ENCODE results near the gene SLC7A5.
"Not testable (repeated sequence)": the region's sequence is repeated elsewhere in the genome, so short reads cannot be mapped to it uniquely, and the experiment has no call there.

The SLC7A5 gene

GRCh38 chr16:87895641-87896141, 26.4 kb upstream of the SLC7A5 start:
- H3K27me3 Mint-ChIP-seq (ENCODE audit: low read depth, poor library complexity) = no peaks in the 10 kb centered on the region
- TF ChIP-seq CTCF (IDR thresholded peaks at IDR 0.05) = no peak
- DNase-seq = no peak
- no peaks in the 10 kb centered on the region for H3K9me3 Mint-ChIP-seq
- H3K36me3 Mint-ChIP-seq (ENCODE audit: low read depth) = no peaks in the 10 kb centered on the region
- no peak overlapping the region for H3K27ac Mint-ChIP-seq
- H3K4me1 Mint-ChIP-seq = peaks cover 12% of the 10 kb centered on the region
- no peak overlapping the region for H3K4me3 Mint-ChIP-seq

- H3K27ac Mint-ChIP-seq; H3K9me3 Mint-ChIP-seq; H3K27me3 Mint-ChIP-seq (ENCODE audit: low read depth, poor library complexity); H3K36me3 Mint-ChIP-seq (ENCODE audit: low read depth); DNase-seq; H3K4me3 Mint-ChIP-seq: not testable (repeated sequence)
- peaks cover 12% of the 10 kb centered on the region for H3K4me1 Mint-ChIP-seq
These were observed 24.7 kb upstream of the SLC7A5 start for GRCh38 chr16:87894005-87894404.

- TF ChIP-seq CTCF (IDR thresholded peaks at IDR 0.05) = no peak
- H3K4me1 Mint-ChIP-seq = peaks cover 3% of the 10 kb centered on the region
- H3K36me3 Mint-ChIP-seq (ENCODE audit: low read depth) = no peaks in the 10 kb centered on the region
- no peak overlapping the region for H3K4me3 Mint-ChIP-seq
- H3K27ac Mint-ChIP-seq = no peak overlapping the region
- H3K9me3 Mint-ChIP-seq = peaks cover 9% of the 10 kb centered on the region
- no peak for DNase-seq
- H3K27me3 Mint-ChIP-seq (ENCODE audit: low read depth, poor library complexity) = no peaks in the 10 kb centered on the region
These were observed 22.5 kb upstream of the SLC7A5 start for GRCh38 chr16:87891764-87892163.

- H3K27me3 Mint-ChIP-seq (ENCODE audit: low read depth, poor library complexity); H3K4me3 Mint-ChIP-seq; H3K4me1 Mint-ChIP-seq; H3K36me3 Mint-ChIP-seq (ENCODE audit: low read depth); H3K27ac Mint-ChIP-seq; DNase-seq; H3K9me3 Mint-ChIP-seq: not testable (repeated sequence)
- peak; percentile 6 for TF ChIP-seq CTCF (IDR thresholded peaks at IDR 0.05)
These were observed 20.5 kb upstream of the SLC7A5 start for GRCh38 chr16:87889762-87890161.

- DNase-seq; H3K27ac Mint-ChIP-seq; H3K27me3 Mint-ChIP-seq (ENCODE audit: low read depth, poor library complexity); H3K4me3 Mint-ChIP-seq; H3K9me3 Mint-ChIP-seq; H3K4me1 Mint-ChIP-seq; H3K36me3 Mint-ChIP-seq (ENCODE audit: low read depth): not testable (repeated sequence)
These were observed 19.0 kb upstream of the SLC7A5 start for GRCh38 chr16:87888346-87888745.

GRCh38 chr16:87887931-87888330, 18.6 kb upstream of the SLC7A5 start:
- H3K4me1 Mint-ChIP-seq = not testable (repeated sequence)

GRCh38 chr16:87885371-87885967, 16.2 kb upstream of the SLC7A5 start:
- H3K36me3 Mint-ChIP-seq (ENCODE audit: low read depth); H3K9me3 Mint-ChIP-seq; DNase-seq; H3K27ac Mint-ChIP-seq; H3K27me3 Mint-ChIP-seq (ENCODE audit: low read depth, poor library complexity); H3K4me3 Mint-ChIP-seq: not testable (repeated sequence)
- peaks cover 21% of the 10 kb centered on the region for H3K4me1 Mint-ChIP-seq

More at GRCh38 chr16:87887931-87888330, 18.6 kb upstream of the SLC7A5 start:
- H3K4me3 Mint-ChIP-seq; H3K27me3 Mint-ChIP-seq (ENCODE audit: low read depth, poor library complexity); H3K27ac Mint-ChIP-seq; DNase-seq; H3K36me3 Mint-ChIP-seq (ENCODE audit: low read depth); H3K9me3 Mint-ChIP-seq: not testable (repeated sequence)

- TF ChIP-seq CTCF (IDR thresholded peaks at IDR 0.05) = no peak
- Mint-ChIP-seq H3K27ac (no peak overlapping the region), H3K27me3 (ENCODE audit: low read depth, poor library complexity) (peaks cover 13% of the 10 kb centered on the region), H3K4me1 (peaks cover 25% of the 10 kb centered on the region), H3K36me3 (ENCODE audit: low read depth) (no peaks in the 10 kb centered on the region), H3K4me3 (no peak overlapping the region), H3K9me3 (peaks cover 5% of the 10 kb centered on the region)
- no peak for DNase-seq
These were observed 13.2 kb upstream of the SLC7A5 start for GRCh38 chr16:87882436-87883019.

Data from nephron progenitor cell (in vitro differentiated cells).